HT-29 (cell line): ENCODE data around the gene TBC1D9. TPM values are rescaled to one million over a fixed set of nuclear protein-coding genes. Genes with fewer than 3 reads are reported as not detected.
A peak's percentile ranks its signal among the peaks of the same experiment; 100 is the strongest.
"Not testable (repeated sequence)": the region's sequence is repeated elsewhere in the genome, so short reads cannot be mapped to it uniquely, and the experiment has no call there.

Experiments used
- DNase-seq: peaks from one replicate; pipeline ENCODE4 v3.0.0-alpha.2; 2015; ENCODE audit warnings: low spot score
- total RNA-seq: library from RNA; depleted of rRNA; stranded (reverse); fragments of >200 nt; shearing (Covaris generic); gene quantifications from 2 replicates; pipeline ENCODE4 v1.2.3, GENCODE V29; 2014; rRNA removed

Gene TBC1D9
- total RNA-seq = 8.4 and 9.0 TPM in 2 replicates

DNA sequence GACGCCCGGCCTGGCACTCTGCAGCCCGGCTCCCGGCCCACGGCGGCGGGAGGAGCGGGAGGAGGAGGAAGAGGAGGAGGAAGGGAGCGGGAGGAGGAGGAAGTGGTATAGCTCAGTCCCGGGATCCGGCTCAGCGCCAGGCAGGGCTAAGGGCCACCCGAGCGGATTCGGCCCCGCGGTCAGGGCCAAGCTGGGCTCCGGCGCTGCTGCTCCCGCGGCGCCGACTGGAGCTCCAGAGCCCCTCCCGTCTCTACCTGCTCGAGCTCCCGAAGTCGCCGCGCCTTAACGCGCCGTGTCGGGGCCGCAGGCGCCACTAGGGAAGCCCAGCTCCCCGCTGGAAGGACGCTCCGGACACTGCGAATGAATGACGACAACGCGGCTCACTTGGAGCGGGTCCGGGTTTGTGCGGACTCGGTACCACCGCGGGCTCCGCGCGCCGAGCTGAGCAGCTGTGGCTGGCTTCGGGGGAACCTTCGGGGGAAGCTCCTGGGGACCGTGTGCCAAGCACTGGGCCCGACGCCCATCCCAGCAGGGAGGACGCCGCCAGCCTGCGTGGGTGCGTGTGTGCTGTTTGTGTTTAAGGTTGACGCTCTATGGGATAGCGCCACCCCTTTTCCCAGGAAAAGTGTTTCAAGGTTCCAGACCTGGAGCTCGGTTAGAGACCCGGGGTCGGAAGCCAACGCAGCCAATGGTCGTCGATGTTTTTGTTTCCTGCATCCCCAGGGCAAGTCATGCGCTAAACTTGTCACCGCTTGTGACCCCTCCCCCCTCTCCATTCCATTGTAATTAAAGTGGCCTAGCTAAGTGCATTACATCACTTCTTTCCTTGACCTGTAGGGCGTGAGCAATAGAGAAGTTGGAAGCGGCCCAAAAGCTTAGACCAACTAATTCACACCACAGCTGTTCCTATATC, at the start of gene TBC1D9:
Gene TBC1D9, minus strand, starts transcription at position 67 of the 913 bp plus-strand sequence. CDS start 340 bp downstream, outside the sequence.
- DNase-seq = peak; percentile 81

DNA sequence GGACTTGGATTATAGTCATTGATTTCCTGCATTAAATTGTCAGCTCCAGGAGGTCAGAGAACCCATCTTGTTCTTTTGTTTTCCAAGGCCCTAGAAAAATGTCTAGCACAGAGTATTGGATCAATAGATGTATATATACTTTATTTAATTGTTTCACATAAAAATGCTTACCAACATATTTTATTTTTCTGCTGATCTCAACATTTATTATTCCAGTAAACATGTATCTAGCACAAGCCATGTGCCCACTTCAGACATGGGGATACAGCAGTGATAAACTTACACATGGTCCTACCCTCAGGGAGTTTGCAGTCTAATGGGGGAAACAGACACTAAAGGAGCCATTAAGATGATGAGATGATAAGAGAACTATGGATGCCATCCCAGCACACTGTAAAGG, 49.1 kb upstream of the TBC1D9 start:
- DNase-seq = no peak

DNA sequence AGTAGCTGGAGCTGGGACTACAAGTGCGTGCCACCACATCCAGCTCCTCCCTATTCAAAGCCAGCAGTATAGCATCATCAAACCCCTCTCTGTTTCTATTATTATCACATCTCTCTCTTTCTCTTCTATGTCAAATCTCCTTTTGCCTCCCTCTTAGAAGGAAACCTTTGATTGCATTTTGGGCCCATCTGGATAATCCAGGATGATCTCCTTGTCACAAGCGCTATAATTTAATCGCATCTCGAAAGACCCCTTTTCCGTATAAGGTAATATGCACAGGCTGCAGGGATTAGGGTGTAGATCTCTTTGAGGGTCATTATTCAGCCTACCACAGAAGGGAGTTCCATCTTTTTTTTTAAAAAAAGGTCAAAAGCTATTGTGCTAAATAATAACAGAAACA, 46.4 kb upstream of the TBC1D9 start:
- DNase-seq = no peak

DNA sequence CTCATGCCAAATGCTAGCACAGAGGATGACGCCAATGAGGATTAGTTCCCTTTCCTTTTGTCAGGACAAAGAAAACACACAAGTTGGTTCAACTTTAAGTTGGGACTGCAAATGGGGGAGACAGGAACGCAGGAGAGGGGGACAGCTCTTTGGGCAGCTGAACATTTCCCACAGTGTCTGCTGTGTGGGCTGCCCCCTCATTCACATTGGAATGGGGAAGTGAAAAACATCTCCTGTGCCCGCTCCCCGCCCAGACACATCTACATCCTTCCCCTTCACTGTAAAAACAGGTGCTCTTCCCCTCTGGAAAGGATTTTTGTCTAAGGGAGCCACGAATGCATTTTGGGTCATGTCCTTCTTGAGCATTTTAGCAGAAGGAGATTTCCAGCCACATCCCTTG, 44.5 kb upstream of the TBC1D9 start:
- no peak for DNase-seq

- no peak for DNase-seq
These were observed 43.6 kb upstream of the TBC1D9 start for GRCh38 chr4:140799686-140800225.

DNA sequence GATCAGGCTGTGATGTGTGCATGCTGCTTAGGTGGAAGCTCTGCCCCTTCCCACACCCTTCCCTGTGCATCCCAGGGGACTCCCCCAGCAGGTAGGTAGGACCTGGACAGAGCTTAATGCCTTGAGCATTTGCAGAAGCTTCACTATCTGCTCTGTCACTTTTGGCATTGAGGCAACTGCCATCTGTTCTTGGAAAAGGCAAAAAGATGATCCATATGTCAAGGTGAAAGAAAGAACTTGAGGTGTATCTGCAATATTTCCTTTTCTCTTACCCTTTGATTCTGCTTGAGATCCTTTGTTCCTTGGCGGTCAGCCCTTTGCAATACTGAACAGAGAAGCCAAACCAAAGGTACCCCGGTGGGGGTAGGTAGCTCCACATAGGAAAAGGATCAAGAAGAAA, 37.1 kb upstream of the TBC1D9 start:
- no peak for DNase-seq

- no peak for DNase-seq
These were observed 34.6 kb upstream of the TBC1D9 start for GRCh38 chr4:140790765-140791164.

GRCh38 chr4:140790171-140790570, 34.0 kb upstream of the TBC1D9 start:
- DNase-seq = no peak

- DNase-seq = no peak
These were observed 33.6 kb upstream of the TBC1D9 start for GRCh38 chr4:140789759-140790158.

GRCh38 chr4:140782787-140783186, 26.6 kb upstream of the TBC1D9 start:
- DNase-seq = not testable (repeated sequence)

DNA sequence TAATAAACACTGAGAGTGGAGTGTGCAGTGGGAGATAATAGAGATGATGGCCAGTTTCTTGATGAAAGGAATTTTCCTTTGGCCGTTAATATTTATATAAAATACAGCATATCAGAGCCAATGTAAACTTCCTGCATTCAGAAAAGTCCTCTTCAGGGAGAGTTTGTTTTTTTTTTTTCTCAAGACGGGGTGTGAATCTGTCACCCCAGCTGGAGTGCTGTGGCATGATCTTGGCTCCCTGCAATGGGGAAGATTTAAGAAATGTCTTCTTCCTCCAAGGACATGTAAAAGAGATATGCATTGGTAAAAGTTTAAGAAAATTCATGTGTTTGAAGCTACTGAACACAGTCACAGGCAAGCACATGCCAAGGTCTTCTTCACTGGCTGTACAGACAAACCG, 25.4 kb upstream of the TBC1D9 start:
- DNase-seq = no peak

GRCh38 chr4:140777894-140778293, 21.7 kb upstream of the TBC1D9 start:
- DNase-seq = no peak

DNA sequence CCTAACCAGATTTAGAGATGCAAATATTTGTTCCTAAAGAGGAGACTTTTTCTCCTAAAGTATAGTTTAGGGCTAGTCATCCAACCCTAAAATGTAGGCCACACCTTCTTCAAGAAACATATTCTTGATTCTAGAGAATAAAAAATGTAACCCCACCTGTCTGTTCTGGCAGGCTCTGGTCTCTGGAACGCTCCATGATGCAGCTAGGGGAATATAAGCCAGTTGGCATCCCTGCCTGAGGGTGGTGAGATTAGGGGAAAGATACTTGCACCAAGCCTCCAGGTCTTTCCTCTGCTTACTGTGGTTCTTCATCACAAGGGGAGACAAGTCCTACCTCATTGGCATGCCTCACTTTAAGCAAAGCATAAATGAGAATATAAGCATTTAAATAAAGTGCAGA, 21.2 kb upstream of the TBC1D9 start:
- DNase-seq = no peak

GRCh38 chr4:140776556-140776955, 20.4 kb upstream of the TBC1D9 start:
- no peak for DNase-seq

DNA sequence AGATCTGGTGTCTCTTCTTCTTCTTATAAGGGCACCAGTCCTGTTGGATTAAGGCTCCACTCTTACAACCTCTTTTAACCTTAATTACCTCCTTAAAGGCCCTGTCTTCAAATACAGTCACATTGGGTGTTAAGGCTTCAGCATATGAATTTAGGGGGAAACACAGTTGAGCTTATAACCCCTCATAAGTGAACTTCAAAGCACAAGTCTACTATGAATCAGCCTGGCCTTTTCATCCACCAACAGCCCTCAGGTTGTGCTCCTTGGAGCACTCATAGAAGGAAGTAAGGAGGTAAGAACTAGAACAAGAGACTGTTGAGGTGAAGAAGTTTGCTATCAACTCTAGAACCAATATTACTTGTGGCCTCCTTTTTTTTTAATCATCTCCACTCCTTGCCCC, 18.8 kb upstream of the TBC1D9 start:
- DNase-seq = no peak

DNA sequence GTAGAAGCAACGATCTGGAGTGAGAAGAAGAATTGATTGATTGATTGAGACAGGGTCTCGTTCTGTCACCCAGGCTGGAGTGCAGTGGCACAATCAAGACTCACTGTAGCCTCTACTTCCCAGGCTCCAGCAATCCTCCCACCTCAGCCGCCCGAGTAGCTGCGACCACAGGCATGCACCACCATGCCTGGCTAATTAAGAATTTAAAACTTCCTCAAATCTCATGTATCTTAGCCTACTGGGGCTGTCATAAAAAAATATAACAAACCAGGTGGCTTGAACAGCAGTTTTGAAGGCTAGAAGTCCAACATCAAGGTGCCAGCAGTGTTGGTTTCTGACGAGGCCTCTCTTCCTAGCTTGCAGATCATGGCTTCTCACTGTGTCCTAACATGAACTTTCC, 18.3 kb upstream of the TBC1D9 start:
- DNase-seq = no peak

- DNase-seq = no peak
These were observed 13.0 kb upstream of the TBC1D9 start for GRCh38 chr4:140769209-140769608.

- DNase-seq = peak; percentile 9
These were observed 8.7 kb upstream of the TBC1D9 start for GRCh38 chr4:140764785-140765392.

GRCh38 chr4:140762202-140762601, 6.0 kb upstream of the TBC1D9 start:
- DNase-seq = no peak

GRCh38 chr4:140757232-140757630, 1.0 kb upstream of the TBC1D9 start:
- DNase-seq = no peak

- DNase-seq = peak; percentile 38
These were observed 339 bp downstream of the TBC1D9 start for GRCh38 chr4:140755774-140756318.
